Islet precursor cell (in vitro differentiated cells): ENCODE data around the gene PCDHGA10.
"Not testable (repeated sequence)": the region's sequence is repeated elsewhere in the genome, so short reads cannot be mapped to it uniquely, and the experiment has no call there.

Experiments used
- DNase-seq: peaks from one replicate; pipeline ENCODE4 v3.0.0-alpha.2; 2018

Gene PCDHGA10

DNA sequence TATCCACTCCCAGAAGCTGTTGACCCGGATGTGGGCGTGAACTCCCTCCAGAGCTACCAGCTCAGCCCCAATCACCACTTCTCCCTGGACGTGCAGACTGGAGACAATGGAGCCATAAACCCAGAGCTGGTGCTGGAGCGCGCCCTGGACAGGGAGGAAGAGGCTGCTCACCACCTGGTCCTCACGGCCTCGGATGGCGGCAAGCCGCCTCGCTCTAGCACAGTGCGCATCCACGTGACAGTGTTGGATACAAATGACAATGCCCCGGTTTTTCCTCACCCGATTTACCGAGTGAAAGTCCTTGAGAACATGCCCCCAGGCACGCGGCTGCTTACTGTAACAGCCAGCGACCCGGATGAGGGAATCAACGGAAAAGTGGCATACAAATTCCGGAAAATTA, 19.5 kb upstream of the PCDHGA10 start:
- no peak for DNase-seq

- DNase-seq: not testable (repeated sequence)
Observed at GRCh38 chr5:141394401-141395187, 18.2 kb upstream of the PCDHGA10 start.

- DNase-seq: not testable (repeated sequence)
Observed at GRCh38 chr5:141397756-141398551, 14.8 kb upstream of the PCDHGA10 start, which contains the start of gene PCDHGB5. Gene PCDHGB5, plus strand, starts transcription at chr5:141397947. Its CDS starts 181 bp downstream, at chr5:141398128.

DNA sequence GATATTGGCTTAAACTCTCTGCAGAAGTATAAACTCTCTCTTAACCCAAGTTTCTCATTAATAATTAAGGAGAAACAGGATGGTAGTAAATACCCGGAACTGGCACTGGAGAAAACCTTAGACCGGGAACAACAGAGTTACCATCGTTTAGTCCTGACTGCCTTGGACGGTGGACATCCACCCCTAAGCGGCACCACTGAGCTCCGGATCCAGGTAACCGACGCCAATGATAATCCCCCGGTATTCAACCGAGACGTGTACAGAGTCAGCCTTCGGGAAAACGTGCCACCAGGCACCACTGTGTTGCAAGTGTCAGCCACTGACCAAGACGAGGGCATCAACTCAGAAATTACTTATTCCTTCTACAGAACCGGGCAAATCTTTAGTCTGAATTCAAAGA, 14.2 kb upstream of the PCDHGA10 start:
- no peak for DNase-seq

DNA sequence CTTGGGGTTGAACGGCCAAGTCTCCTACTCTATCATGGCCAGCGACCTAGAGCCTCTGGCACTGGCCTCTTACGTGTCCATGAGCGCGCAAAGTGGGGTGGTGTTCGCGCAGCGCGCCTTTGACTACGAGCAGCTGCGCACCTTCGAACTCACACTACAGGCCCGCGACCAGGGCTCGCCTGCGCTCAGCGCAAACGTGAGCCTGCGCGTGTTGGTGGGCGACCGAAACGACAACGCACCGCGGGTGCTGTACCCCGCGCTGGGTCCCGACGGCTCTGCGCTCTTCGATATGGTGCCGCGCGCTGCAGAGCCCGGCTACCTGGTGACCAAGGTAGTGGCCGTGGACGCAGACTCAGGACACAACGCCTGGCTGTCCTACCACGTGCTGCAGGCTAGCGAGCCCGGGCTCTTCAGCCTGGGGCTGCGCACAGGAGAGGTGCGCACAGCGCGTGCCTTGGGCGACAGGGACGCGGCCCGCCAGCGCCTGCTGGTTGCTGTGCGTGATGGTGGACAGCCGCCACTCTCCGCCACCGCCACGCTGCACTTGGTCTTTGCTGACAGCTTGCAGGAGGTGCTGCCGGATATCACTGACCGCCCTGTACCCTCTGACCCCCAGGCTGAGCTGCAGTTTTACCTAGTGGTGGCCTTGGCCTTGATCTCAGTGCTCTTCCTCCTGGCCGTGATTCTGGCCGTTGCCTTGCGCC, 13.1 kb upstream of the PCDHGA10 start:
- no peak for DNase-seq

DNA sequence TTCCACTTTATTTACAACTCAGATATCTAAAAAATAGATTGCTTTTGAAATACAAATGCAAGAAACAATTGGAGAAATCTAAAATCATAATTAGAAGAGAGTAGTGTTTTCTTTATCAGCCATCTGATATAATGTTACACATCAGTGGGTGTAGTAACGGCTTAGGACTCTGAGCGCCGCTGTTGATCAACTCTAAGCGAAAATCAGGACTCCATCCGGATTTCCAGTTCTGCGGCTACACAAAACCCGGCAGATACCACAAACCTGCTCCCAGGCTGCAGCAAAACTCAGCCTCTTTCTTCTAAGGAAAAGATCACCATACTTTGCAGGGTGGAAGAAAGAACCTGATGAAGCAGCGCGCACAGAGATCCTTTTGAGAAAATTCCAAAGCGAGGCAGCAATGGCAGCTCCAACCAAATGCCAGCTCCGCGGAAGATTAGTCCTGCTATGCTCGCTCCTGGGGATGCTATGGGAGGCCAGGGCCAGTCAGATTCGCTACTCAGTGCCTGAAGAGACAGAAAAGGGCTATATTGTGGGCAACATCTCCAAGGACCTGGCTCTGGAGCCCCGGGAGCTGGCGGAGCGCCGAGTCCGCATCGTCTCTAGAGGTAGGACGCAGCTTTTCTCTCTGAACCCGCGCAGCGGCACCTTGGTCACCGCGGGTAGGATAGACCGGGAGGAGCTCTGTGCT, 10.1 kb upstream of the PCDHGA10 start, which contains the start of gene PCDHGA9:
PCDHGA9 (plus strand) TSS at position 226 of the 691 bp plus-strand sequence; CDS start at position 401, 175 bp downstream.
- no peak for DNase-seq

DNA sequence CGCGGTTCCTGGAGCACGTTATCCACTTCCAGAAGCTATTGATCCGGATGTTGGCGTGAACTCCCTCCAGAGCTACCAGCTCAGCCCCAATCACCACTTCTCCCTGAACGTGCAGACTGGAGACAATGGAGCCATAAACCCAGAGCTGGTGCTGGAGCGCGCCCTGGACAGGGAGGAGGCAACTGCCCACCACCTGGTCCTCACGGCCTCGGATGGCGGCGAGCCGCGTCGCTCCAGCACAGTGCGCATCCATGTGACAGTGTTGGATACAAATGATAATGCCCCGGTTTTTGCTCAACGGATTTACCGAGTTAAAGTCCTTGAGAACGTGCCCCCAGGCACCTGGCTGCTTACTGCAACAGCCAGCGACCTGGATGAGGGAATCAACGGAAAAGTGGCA, 9.4 kb upstream of the PCDHGA10 start:
- no peak for DNase-seq

DNA sequence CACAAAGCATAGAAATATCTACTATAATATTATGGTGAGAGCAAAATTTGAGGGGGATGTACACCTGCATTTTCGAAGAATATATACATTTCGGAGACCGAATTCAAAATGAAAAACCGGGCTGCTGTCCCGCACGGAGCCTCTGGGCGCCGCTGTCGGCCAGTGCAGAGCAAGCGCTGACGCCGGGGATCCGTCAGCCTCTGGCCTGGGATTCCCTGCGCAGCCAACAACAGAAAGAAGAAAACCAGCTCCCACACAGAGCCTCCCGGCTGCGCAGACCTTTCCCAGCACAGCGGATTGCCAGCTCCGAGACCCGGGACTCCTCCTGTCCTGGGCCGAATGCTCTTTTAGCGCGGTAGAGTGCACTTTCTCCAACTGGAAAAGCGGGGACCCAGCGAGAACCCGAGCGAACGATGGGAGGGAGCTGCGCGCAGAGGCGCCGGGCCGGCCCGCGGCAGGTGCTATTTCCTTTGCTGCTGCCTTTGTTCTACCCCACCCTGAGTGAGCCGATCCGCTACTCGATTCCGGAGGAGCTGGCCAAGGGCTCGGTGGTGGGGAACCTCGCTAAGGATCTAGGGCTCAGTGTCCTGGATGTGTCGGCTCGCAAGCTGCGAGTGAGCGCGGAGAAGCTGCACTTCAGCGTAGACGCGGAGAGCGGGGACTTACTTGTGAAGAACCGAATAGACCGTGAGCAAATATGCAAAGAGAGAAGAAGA, 4.8 kb upstream of the PCDHGA10 start, which contains the start of gene PCDHGB6:
PCDHGB6 (plus strand) TSS at position 232 of the 716 bp plus-strand sequence; CDS start at position 414, 182 bp downstream.
- peak; percentile 85 for DNase-seq

GRCh38 chr5:141409598-141410306, 3.0 kb upstream of the PCDHGA10 start:
- no peak for DNase-seq

DNA sequence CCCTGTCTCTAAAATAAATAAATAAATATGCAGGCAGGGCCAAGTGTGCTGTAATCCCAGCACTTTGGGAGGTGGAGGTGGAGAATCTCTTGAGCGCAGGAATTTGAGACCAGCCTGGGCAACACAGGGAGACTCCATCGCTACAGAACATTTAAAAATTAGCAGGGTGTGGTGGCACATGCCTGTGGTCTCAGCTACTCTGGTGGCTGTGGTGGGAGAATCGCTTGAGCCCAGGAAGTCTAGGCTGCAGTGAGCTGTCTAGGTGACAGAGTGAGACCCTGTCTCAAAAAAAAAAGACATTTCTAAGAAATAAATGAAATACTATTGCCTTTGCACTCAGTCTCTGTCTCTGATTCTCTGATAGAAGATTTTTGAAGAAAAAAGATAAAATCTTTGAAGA, 1.2 kb upstream of the PCDHGA10 start:
- DNase-seq: no peak

- DNase-seq: no peak
Observed at GRCh38 chr5:141413540-141414069, 818 bp downstream of the PCDHGA10 start.

- DNase-seq: not testable (repeated sequence)
Observed at GRCh38 chr5:141414548-141415274, 1.9 kb downstream of the PCDHGA10 start.

- not testable (repeated sequence) for DNase-seq
Observed at GRCh38 chr5:141415275-141415618, 2.5 kb downstream of the PCDHGA10 start.

DNA sequence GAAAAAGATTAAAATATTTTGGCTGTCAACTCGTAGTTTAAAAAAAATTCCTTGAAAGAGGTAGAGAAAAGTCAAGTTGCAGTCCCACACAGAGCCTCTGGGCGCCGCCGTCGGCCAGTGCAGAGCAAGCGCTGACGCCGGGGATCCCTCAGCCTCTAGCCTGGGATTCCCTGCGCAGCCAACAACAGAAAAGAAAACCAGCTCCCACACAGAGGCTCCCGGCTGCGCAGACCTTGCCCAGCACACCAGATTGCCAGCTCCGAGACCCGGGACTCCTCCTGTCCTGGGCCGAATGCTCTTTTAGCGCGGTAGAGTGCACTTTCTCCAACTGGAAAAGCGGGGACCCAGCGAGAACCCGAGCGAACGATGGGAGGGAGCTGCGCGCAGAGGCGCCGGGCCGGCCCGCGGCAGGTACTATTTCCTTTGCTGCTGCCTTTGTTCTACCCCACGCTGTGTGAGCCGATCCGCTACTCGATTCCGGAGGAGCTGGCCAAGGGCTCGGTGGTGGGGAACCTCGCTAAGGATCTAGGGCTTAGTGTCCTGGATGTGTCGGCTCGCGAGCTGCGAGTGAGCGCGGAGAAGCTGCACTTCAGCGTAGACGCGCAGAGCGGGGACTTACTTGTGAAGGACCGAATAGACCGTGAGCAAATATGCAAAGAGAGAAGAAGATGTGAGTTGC, 4.8 kb downstream of the PCDHGA10 start, which contains the start of gene PCDHGB7:
PCDHGB7 (plus strand) TSS at position 184 of the 679 bp plus-strand sequence; CDS start at position 367, 183 bp downstream.
- peak; percentile 93 for DNase-seq

DNA sequence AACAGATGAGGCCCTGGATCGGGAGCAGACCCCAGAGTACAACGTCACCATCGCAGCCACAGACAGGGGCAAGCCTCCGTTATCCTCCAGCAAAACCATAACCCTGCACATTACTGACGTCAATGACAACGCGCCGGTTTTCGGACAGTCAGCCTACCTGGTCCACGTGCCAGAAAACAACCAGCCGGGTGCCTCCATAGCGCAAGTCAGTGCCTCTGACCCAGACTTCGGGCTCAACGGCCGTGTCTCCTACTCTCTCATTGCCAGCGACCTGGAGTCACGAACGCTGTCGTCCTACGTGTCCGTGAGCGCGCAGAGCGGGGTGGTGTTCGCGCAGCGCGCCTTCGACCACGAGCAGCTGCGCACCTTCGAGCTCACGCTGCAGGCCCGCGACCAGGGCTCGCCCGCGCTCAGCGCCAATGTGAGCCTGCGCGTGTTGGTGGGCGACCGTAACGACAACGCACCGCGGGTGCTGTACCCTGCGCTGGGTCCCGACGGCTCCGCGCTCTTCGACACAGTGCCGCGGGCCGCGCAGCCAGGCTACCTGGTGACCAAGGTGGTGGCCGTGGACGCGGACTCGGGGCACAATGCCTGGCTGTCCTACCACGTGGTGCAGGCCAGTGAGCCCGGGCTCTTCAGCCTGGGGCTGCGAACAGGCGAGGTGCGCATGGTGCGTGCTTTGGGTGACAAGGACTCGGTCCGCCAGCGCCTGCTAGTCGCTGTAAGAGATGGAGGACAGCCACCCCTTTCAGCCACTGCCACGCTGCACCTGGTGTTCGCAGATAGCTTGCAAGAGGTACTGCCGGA, 6.5 kb downstream of the PCDHGA10 start:
- no peak for DNase-seq

DNA sequence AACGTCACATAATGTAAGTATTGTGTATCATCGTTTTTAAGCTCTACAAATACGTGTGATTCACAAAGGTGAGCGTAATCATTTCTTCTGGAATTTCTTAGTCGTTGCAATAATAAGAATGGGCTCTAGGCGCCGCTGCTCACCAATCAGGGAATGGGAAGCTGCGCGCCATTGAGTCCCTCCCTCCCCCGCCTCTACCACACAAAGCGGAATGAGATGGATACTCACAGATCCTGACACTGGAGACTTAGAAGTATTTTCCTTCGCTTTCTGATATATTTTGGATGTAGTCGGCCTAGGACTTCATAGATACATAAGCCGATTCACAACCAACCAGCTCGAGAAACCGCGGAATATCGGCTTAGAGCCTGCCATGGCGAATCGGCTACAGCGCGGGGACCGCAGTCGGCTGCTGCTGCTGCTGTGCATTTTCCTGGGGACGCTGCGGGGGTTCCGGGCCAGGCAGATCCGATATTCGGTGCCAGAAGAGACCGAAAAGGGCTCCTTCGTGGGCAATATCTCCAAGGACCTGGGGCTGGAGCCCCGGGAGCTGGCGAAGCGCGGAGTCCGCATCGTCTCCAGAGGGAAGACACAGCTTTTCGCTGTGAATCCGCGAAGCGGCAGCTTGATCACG, 8.2 kb downstream of the PCDHGA10 start, which contains the start of gene PCDHGA11:
PCDHGA11 (plus strand) TSS at position 197 of the 634 bp plus-strand sequence; CDS start at position 374, 177 bp downstream.
- peak; percentile 75 for DNase-seq

- DNase-seq: no peak
Observed at GRCh38 chr5:141421489-141421855, 8.7 kb downstream of the PCDHGA10 start.
